AG09319 (cell line): ENCODE measurements around the gene PELO.
A peak's percentile ranks its signal among the peaks of the same experiment; 100 is the strongest.

Experiments used
- DNase-seq: peaks from one replicate; pipeline ENCODE4 v3.0.0-alpha.2; 2010; ENCODE audit warnings: low read depth; ENCODE audit errors: extremely low read depth
- CTCF ChIP-seq: IDR thresholded peaks from 2 replicates; pipeline ENCODE4 v1.5.1; 2011; ENCODE audit warnings: low read depth, mild to moderate bottlenecking, inconsistent platforms, low read length, moderate library complexity

PELO gene

DNA sequence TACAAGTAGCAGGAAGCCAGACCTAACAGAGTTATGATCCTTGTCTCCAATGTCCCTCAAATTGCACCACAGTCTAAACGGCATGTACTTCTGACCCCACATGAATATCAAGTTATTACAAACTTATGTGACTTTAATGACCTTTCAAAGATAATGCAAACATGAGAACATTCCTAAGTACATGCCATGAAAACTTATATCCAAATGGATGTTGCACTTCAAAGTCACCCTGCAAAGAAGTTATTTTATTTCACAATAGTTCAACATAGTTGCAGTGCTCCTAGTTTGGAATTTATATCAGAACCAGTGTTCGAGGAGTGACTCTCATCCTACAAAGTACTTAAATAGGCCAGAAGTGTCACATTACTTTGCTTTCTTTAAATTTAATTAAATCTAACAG is 41.2 kb upstream of the PELO start:
- DNase-seq = peak; percentile 29
- no peak for TF ChIP-seq CTCF

DNA sequence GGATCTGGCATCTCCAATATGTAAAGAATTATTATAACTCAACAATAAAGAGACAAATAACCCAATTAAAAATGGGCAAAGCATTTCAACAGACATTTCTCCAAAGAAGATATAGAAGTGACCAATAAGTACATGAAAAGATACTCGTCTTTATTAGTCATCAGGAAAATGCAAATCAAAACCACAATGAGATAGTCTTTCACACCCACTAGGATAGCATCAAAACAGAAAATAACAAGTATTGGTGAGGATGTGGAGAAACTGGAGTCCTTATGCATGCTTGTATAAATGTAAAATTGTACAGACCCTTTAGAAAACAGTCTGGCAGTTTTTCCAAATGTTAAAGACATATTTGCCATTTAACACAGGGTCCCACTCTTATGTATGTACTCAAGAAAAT is 39.1 kb upstream of the PELO start:
- DNase-seq = no peak
- TF ChIP-seq CTCF = no peak

GRCh38 chr5:52749666-52750065 is 38.0 kb upstream of the PELO start:
- TF ChIP-seq CTCF = no peak
- no peak for DNase-seq

DNA sequence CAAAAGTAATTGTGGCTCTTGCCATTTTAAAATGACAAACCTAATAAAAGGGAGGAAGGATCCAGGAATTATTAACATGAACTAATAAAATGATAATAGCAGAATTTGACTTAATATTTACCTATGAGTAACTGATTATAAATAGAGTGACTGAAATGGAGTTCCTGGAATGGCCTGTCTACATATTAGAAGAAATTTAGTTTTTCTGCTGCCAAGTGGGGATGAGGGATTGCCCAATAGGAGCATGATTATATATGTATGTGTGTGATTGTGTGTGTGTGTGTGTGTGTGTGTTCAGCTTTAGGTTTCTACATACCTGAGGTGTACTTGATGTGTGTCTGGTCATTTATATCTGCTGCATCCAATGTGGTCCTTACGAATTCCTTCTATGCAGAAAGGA is 36.6 kb upstream of the PELO start:
- TF ChIP-seq CTCF = no peak
- no peak for DNase-seq

DNA sequence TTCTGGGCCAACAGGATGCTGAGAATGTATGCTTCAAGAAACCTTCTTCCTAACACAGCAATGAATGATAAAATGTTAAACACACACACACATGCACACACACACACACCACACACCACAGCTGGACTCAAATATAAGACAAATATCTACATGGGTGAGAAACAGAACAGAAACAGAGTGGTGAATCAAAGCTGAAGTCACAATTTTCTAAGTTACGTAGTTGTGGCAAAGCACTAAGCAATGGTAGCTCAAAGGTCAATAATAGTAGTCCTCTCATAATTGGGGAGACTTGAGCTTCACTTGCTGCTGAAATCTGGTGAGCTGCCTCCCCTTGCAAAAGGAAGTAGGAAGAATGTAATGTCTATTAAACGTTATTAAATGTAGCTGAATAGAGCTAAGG is 33.7 kb upstream of the PELO start:
- no peak for DNase-seq
- TF ChIP-seq CTCF = no peak

DNA sequence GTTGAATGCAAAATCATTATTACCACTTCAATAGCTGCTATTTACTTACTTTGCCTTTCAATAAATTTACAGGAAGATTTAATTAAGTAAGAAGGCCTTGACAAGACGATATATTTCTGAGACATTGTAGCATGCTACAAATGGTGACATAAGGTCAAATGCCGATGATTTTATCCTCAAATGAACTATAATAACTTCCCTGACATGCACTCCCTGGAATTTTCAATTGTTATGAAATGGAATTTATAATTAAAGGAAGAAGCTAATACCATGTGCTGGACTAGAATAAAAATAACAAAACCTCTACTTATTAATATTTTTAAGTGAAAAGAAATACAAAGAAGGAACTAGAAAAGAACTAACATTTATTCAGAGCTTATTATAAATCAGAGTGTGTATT is 30.2 kb upstream of the PELO start:
- DNase-seq = no peak
- TF ChIP-seq CTCF = no peak

GRCh38 chr5:52758014-52758413 is 29.7 kb upstream of the PELO start:
- no peak for TF ChIP-seq CTCF
- DNase-seq = no peak
